HG03064 (cell line): ENCODE results near the gene HLA-DMA.

Source experiments
- ATAC-seq: cut with Tn5 transposase; IDR thresholded peaks from one replicate; pipeline ENCODE4 v1.9.1; 2021; ENCODE audit warnings: low read depth; ENCODE audit not compliant: unreplicated experiment

Gene HLA-DMA

GRCh38 chr6:32935551-32936238 is 17.2 kb downstream of the HLA-DMA start:
- no peak for ATAC-seq

GRCh38 chr6:32933661-32934085 is 19.2 kb downstream of the HLA-DMA start:
- no peak for ATAC-seq

- ATAC-seq: no peak
These were observed 20.6 kb downstream of the HLA-DMA start for GRCh38 chr6:32932132-32932868.

- ATAC-seq: no peak
These were observed 21.7 kb downstream of the HLA-DMA start for GRCh38 chr6:32931211-32931610.

GRCh38 chr6:32922083-32922482 is 30.8 kb downstream of the HLA-DMA start:
- ATAC-seq: no peak

GRCh38 chr6:32920715-32921114 is 32.2 kb downstream of the HLA-DMA start:
- ATAC-seq: no peak

- no peak for ATAC-seq
These were observed 39.9 kb downstream of the HLA-DMA start for GRCh38 chr6:32912951-32913350.

- ATAC-seq: no peak
These were observed 44.0 kb downstream of the HLA-DMA start for GRCh38 chr6:32908897-32909296.

GRCh38 chr6:32906539-32906938 is 46.4 kb downstream of the HLA-DMA start:
- no peak for ATAC-seq

- no peak for ATAC-seq
These were observed 47.8 kb downstream of the HLA-DMA start for GRCh38 chr6:32905078-32905477.

- ATAC-seq: no peak
These were observed 48.9 kb downstream of the HLA-DMA start for GRCh38 chr6:32903952-32904351.
